PC-3 (cell line): ENCODE measurements around the gene NPHP1. TPM values are rescaled to one million over a fixed set of nuclear protein-coding genes. Genes with fewer than 3 reads are reported as not detected.
A peak's percentile ranks its signal among the peaks of the same experiment; 100 is the strongest.

Source experiments
- ATAC-seq: fragments of 200-7000 bp; cut with Tn5 transposase; 2 replicates; pipeline ENCODE4 v1.9.1; 2020; ENCODE audit warnings: mild to moderate bottlenecking, moderate library complexity
- BruUV-seq: library from RNA; stranded (reverse); fragments of 400-500 nt; replicated peaks from 2 replicates; lab custom pipeline; 2021; lab: Mats Ljungman, UMichigan
- CTCF ChIA-PET: fragments of 300-600 bp; sonication (Branson Sonifier 250); formaldehyde crosslinking; loops from one replicate; lab custom pipeline; 2022; ENCODE audit warnings: antibody characterized with exemption; lab: Charles Lee
- POLR2A ChIA-PET: fragments of 300-600 bp; sonication (Branson Sonifier 250); formaldehyde crosslinking; loops from one replicate; lab custom pipeline; 2022; ENCODE audit warnings: antibody characterized with exemption; ENCODE audit not compliant: unreplicated experiment; lab: Charles Lee
- DNase-seq: peaks from one replicate; pipeline ENCODE4 v3.0.0-alpha.2; 2015
- H2AFZ ChIP-seq: fragments of 300-600 bp; sonication (generic); 2 replicates; pipeline ENCODE4 v1.6.0; 2016; ENCODE audit warnings: antibody characterized with exemption, low read length
- H3F3A ChIP-seq: fragments of 300-600 bp; sonication (generic); one replicate; pipeline ENCODE4 v1.6.0; 2017; ENCODE audit warnings: antibody characterized with exemption, low read length, control low read depth, mild to moderate bottlenecking; ENCODE audit not compliant: unreplicated experiment
- H3K27ac ChIP-seq: fragments of 300-600 bp; sonication (generic); 2 replicates; pipeline ENCODE4 v1.5.1; 2016; ENCODE audit warnings: mild to moderate bottlenecking, low read length
- H3K27me3 ChIP-seq: fragments of 300-600 bp; sonication (generic); 2 replicates; pipeline ENCODE4 v1.6.1; 2016; ENCODE audit warnings: low read length, mixed read lengths
- H3K36me3 ChIP-seq: fragments of 300-600 bp; sonication (generic); 2 replicates; pipeline ENCODE4 v1.6.1; 2016; ENCODE audit warnings: low read depth, mixed run types, low read length, mixed read lengths
- H3K4me1 ChIP-seq: fragments of 300-600 bp; sonication (generic); 2 replicates; pipeline ENCODE4 v1.5.1; 2016; ENCODE audit warnings: low read length; ENCODE audit not compliant: insufficient read depth
- H3K4me2 ChIP-seq: fragments of 300-600 bp; sonication (generic); 2 replicates; pipeline ENCODE4 v1.6.0; 2016; ENCODE audit warnings: low read length
- H3K4me3 ChIP-seq: fragments of 300-600 bp; sonication (generic); 2 replicates; pipeline ENCODE4 v1.5.1; 2016; ENCODE audit warnings: mild to moderate bottlenecking, low read length, mixed read lengths
- H3K79me2 ChIP-seq: fragments of 300-600 bp; sonication (generic); 2 replicates; pipeline ENCODE4 v1.6.1; 2017; ENCODE audit warnings: low read length, mixed read lengths
- H3K9ac ChIP-seq: fragments of 300-600 bp; sonication (generic); 2 replicates; pipeline ENCODE4 v1.6.0; 2016; ENCODE audit warnings: mild to moderate bottlenecking, low read length
- H3K9me2 ChIP-seq: fragments of 300-600 bp; sonication (generic); replicated peaks from 2 replicates; pipeline ENCODE4 v1.6.1; 2016; ENCODE audit warnings: mixed run types, low read length, mixed read lengths
- H3K9me3 ChIP-seq: fragments of 300-600 bp; sonication (generic); 2 replicates; pipeline ENCODE4 v1.6.1; 2016; ENCODE audit warnings: low read length, mixed read lengths
- H4K20me1 ChIP-seq: fragments of 300-600 bp; sonication (generic); 2 replicates; pipeline ENCODE4 v1.6.1; 2016; ENCODE audit warnings: low read length, mixed read lengths
- EZH2 ChIP-seq: fragments of 300-600 bp; sonication (generic); IDR thresholded peaks from one replicate; pipeline ENCODE4 v1.6.1; 2017; ENCODE audit warnings: antibody characterized with exemption, mild to moderate bottlenecking, low read length; ENCODE audit not compliant: unreplicated experiment
- EZH2phosphoT487 ChIP-seq: fragments of 300-600 bp; sonication (generic); IDR thresholded peaks from 2 replicates; pipeline ENCODE4 v1.6.1; 2018; ENCODE audit warnings: mild to moderate bottlenecking, antibody characterized with exemption, low read length, borderline replicate concordance
- intact Hi-C: fragments of 100-400 bp; cut with micrococcal nuclease; formaldehyde crosslinking; loops from 2 replicates; pipeline ENCODE4 v1.9.0; 2023
- total RNA-seq: library from RNA; depleted of rRNA; stranded (reverse); fragments of >200 nt; gene quantifications from 2 replicates; pipeline ENCODE4 v1.2.3, GENCODE V29; 2014
- TF ChIP-seq, protein P1 (sequence below): fragments of 300-600 bp; sonication (generic); conservative IDR thresholded peaks from 2 replicates; pipeline ENCODE4 v1.5.1; 2017; ENCODE audit warnings: antibody characterized with exemption, low read depth, mild to moderate bottlenecking, low read length

The NPHP1 gene
- total RNA-seq, 1 experiment from 2014 or later, result 4.2 TPM

DNA sequence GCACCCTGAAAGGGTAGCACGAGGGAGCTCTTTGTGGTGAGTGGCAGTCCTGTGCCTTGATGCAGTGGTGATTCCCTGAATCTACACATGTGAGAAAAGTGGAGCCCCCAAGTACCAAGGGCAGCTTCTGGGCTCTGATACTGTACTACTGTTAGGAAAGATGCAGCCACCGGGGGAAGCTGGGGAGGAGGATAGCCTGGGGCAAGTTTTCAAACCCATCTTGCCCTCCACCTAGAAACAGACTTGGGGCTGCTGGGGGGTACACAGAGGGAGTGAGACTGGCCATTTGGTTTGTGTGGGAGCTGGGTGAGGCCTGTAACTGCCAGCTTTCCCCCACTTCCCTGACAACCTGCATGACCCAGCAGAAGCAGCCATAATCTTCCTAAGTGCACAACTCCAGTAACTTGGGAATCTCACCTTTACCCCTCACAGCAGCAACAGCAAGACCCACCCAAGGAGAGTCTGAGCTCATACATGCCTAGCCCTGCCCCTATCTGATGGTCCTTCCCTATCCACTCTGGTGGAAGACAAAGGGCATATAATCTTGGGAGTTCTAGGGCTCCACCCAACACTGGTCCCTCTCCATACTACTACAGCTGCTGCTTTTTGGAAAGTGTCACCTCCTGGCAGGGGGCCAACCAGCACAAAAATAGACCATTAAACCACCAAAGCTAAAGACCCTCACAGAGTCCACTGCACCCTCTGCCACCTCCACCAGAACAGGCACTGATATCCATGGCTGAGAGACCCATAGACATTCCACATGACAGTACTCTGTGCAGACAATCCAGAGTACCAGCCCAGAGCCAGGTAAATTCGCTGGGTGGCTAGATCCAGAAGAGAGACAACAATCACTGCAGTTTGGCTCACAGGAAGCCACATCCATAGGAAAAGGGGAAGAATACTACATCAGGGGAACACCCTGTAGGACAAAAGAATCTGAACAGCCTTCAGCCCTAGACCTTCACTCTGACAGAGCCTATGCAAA is 97.4 kb downstream of the NPHP1 start:
- ChIA-PET CTCF (interaction anchor here (0.7 to 2.4 kb wide), 3 partner anchors 8 to 49 kb away, joined by 3 to 21 read pairs (median 5); partner anchors contain the start of gene MALL), POLR2A (interaction anchor here (1.9 kb wide), 1 partner anchor 8 kb away, joined by 15 read pairs; the partner anchor contains the start of gene MALL)
- intact Hi-C loops, result loop anchor here (2.0 kb wide), 1 partner anchor 49 kb away; no protein-coding TSS in a partner anchor
- Histone ChIP-seq H3K9me3 (no peaks in the 10 kb centered on the region), H3K9me2 (no peaks in the 10 kb centered on the region), H3K79me2 (peaks cover 86% of the 10 kb centered on the region), H3K4me2 (peak overlapping the region; percentile 82), H3K4me3 (peak overlapping the region; percentile 41), H3F3A (peaks cover 25% of the 10 kb centered on the region), H3K27ac (peak overlapping the region; percentile 98), H3K4me1 (peaks cover 73% of the 10 kb centered on the region), H3K36me3 (peaks cover 35% of the 10 kb centered on the region), H2AFZ (no peak overlapping the region), H3K27me3 (no peaks in the 10 kb centered on the region), H4K20me1 (0 out of 2 replicates have a peak, but pooled peaks cover 5% of the 10 kb centered on the region), H3K9ac (peak overlapping the region; percentile 88)
- DNase-seq, result peak; percentile 38
- BruUV-seq, result no TSS peak
- TF ChIP-seq EZH2phosphoT487 (no peak), EZH2 (no peak)
- TF ChIP-seq, protein P1, sequence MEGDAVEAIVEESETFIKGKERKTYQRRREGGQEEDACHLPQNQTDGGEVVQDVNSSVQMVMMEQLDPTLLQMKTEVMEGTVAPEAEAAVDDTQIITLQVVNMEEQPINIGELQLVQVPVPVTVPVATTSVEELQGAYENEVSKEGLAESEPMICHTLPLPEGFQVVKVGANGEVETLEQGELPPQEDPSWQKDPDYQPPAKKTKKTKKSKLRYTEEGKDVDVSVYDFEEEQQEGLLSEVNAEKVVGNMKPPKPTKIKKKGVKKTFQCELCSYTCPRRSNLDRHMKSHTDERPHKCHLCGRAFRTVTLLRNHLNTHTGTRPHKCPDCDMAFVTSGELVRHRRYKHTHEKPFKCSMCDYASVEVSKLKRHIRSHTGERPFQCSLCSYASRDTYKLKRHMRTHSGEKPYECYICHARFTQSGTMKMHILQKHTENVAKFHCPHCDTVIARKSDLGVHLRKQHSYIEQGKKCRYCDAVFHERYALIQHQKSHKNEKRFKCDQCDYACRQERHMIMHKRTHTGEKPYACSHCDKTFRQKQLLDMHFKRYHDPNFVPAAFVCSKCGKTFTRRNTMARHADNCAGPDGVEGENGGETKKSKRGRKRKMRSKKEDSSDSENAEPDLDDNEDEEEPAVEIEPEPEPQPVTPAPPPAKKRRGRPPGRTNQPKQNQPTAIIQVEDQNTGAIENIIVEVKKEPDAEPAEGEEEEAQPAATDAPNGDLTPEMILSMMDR, result no peak
- ATAC-seq, result peak; percentile 11; the same call in 1 of the 2 replicates

DNA sequence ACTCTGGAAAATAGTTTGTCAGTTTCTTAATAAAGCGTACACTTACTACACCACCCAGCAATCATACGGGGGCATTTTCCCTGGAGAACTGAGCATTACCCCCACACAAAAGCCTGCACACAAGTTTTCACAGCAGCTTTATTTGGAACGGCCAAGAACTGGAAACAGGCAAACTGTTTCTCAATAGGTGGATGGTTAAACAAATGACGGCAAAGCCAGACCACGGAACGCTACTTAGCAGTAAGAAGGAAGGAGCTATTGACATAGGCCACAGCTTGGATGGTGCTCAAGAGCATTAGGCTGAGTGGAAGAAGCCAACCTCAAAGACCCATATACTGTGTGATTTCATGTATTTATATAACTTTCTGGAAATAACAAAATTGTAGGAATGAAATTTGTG is 98.2 kb downstream of the NPHP1 start:
- intact Hi-C loops, result loop anchor here (1.0 to 2.0 kb wide), 2 partner anchors 8 to 50 kb away; no protein-coding TSS in a partner anchor
- POLR2A ChIA-PET, result interaction anchor here (1.9 kb wide), 1 partner anchor 8 kb away, joined by 15 read pairs; the partner anchor contains the start of gene MALL

More for the DNA sequence above, 98.2 kb downstream of the NPHP1 start:
- H3K27me3 ChIP-seq, result no peaks in the 10 kb centered on the region
- TF ChIP-seq EZH2phosphoT487, result no peak
- TF ChIP-seq EZH2, result no peak
- TF ChIP-seq, protein P1, result no peak
- no peaks in the 10 kb centered on the region for H3K9me2 ChIP-seq
- H3K9me3 ChIP-seq, result no peaks in the 10 kb centered on the region
- CTCF ChIA-PET, result interaction anchor here (1.2 to 2.4 kb wide), 2 partner anchors 9 to 50 kb away, joined by 5 to 21 read pairs; partner anchors contain the start of gene MALL
- peak overlapping the region; percentile 88 for H3K9ac ChIP-seq
- ATAC-seq, result peak; percentile 58
- H3K4me1 ChIP-seq, result peaks cover 75% of the 10 kb centered on the region
- DNase-seq, result peak; percentile 82
- peaks cover 78% of the 10 kb centered on the region for H3K79me2 ChIP-seq
- peaks cover 31% of the 10 kb centered on the region for H3K36me3 ChIP-seq
- H3K4me2 ChIP-seq, result peak overlapping the region; percentile 82
- H2AFZ ChIP-seq, result no peak overlapping the region
- H3K4me3 ChIP-seq, result peak overlapping the region; percentile 41
- TSS peak; percentile 45 for BruUV-seq
- H3K27ac ChIP-seq, result peak overlapping the region; percentile 98
- 0 out of 2 replicates have a peak, but pooled peaks cover 5% of the 10 kb centered on the region for H4K20me1 ChIP-seq
- peaks cover 29% of the 10 kb centered on the region for H3F3A ChIP-seq
